Calu3 (cell line): ENCODE data around the gene RASL11B. TPM values are rescaled to one million over a fixed set of nuclear protein-coding genes. Genes with fewer than 3 reads are reported as not detected.

Experiments used
- BruUV-seq: library from RNA; stranded (reverse); fragments of 400-500 nt; replicated peaks from 2 replicates; lab custom pipeline; 2021; lab: Mats Ljungman, UMichigan
- CTCF ChIA-PET: fragments of 300-600 bp; sonication (Branson Sonifier 250); formaldehyde crosslinking; loops from one replicate; lab custom pipeline; 2022; ENCODE audit warnings: antibody characterized with exemption; lab: Charles Lee
- DNase-seq: peaks from one replicate; pipeline ENCODE4 v3.0.0; 2022
- H3K27ac Mint-ChIP-seq: one replicate; pipeline ENCODE4 v1.8.0; 2022; ENCODE audit warnings: mixed read lengths; ENCODE audit not compliant: unreplicated experiment
- H3K27me3 Mint-ChIP-seq: one replicate; pipeline ENCODE4 v1.8.0; 2022; ENCODE audit warnings: mixed read lengths; ENCODE audit not compliant: unreplicated experiment
- H3K36me3 Mint-ChIP-seq: one replicate; pipeline ENCODE4 v1.8.0; 2022; ENCODE audit warnings: mild to moderate bottlenecking, moderate library complexity, mixed read lengths; ENCODE audit not compliant: insufficient read depth, unreplicated experiment
- H3K4me1 Mint-ChIP-seq: one replicate; pipeline ENCODE4 v1.8.0; 2022; ENCODE audit warnings: mild to moderate bottlenecking, low read depth, mixed read lengths; ENCODE audit not compliant: unreplicated experiment
- H3K4me3 Mint-ChIP-seq: one replicate; pipeline ENCODE4 v1.8.0; 2022; ENCODE audit warnings: mild to moderate bottlenecking, low read depth, moderate library complexity, mixed read lengths; ENCODE audit not compliant: unreplicated experiment
- H3K9me3 Mint-ChIP-seq: one replicate; pipeline ENCODE4 v1.8.0; 2022; ENCODE audit warnings: low read depth, mixed read lengths; ENCODE audit not compliant: unreplicated experiment
- intact Hi-C: fragments of 100-400 bp; cut with micrococcal nuclease; formaldehyde crosslinking; loops from one replicate; pipeline ENCODE4 v1.10.0; 2022; ENCODE audit not compliant: unreplicated experiment
- total RNA-seq: library from RNA; stranded (reverse); gene quantifications from 2 replicates; pipeline ENCODE4 v1.2.3, GENCODE V29; 2022
- TF ChIP-seq, protein P1 (sequence below): fragments of 200-600 bp; IDR thresholded peaks from one replicate; pipeline ENCODE4 v1.8.0; 2022; ENCODE audit warnings: antibody characterized with exemption; ENCODE audit not compliant: unreplicated experiment

Gene RASL11B
- total RNA-seq, 1 experiment from 2014 or later: 0.64 TPM

DNA sequence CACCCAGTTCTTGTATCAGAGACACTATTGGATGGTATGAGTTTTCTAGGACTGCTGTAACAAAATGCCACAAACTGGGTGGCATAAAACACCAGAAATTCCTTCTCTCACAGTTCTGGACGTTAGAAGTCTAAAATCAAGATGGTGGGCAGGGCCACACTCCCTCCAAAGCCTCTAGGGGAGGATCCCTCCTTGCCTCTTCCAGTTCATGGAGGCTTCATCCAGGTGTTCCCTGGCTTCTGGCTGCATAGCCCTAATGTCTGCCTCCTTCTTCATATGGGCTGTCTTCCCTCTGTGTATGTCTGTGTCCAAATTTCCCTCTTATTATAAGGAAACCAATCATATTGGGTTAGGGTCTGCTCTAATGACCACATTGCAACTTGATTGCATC, 38.4 kb upstream of the RASL11B start:
- intact Hi-C loops: no loop called here
- no TSS peak for BruUV-seq
- peaks cover 26% of the 10 kb centered on the region for H3K4me1 Mint-ChIP-seq
- DNase-seq: no peak
- peaks cover 2% of the 10 kb centered on the region for H3K9me3 Mint-ChIP-seq
- CTCF ChIA-PET: interaction anchor here (0.6 to 1.0 kb wide), 2 partner anchors 16 to 101 kb away, joined by 3 read pairs; no protein-coding TSS in a partner anchor
- no peaks in the 10 kb centered on the region for H3K36me3 Mint-ChIP-seq
- no peaks in the 10 kb centered on the region for H3K27me3 Mint-ChIP-seq
- no peak overlapping the region for H3K4me3 Mint-ChIP-seq
- no peak overlapping the region for H3K27ac Mint-ChIP-seq
- TF ChIP-seq, protein P1, sequence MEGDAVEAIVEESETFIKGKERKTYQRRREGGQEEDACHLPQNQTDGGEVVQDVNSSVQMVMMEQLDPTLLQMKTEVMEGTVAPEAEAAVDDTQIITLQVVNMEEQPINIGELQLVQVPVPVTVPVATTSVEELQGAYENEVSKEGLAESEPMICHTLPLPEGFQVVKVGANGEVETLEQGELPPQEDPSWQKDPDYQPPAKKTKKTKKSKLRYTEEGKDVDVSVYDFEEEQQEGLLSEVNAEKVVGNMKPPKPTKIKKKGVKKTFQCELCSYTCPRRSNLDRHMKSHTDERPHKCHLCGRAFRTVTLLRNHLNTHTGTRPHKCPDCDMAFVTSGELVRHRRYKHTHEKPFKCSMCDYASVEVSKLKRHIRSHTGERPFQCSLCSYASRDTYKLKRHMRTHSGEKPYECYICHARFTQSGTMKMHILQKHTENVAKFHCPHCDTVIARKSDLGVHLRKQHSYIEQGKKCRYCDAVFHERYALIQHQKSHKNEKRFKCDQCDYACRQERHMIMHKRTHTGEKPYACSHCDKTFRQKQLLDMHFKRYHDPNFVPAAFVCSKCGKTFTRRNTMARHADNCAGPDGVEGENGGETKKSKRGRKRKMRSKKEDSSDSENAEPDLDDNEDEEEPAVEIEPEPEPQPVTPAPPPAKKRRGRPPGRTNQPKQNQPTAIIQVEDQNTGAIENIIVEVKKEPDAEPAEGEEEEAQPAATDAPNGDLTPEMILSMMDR: no peak

DNA sequence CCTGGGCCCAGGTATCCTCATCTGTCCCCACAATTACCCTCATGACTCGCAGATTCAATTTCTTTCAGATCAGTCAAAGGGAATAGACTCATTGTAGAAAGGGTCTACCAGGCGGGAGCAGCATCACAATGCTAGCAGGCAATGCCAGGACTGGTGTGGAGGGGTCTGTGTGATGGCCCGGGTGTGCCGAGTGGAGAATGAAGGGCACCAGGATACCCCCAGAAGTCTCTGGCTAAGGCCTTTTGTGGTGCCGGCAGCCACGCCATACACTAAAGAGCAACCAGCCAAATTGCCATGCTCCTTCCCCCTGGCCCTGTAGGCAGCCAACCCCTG, 37.9 kb upstream of the RASL11B start:
- H3K27me3 Mint-ChIP-seq: no peaks in the 10 kb centered on the region
- CTCF ChIA-PET: no interaction called here

DNA sequence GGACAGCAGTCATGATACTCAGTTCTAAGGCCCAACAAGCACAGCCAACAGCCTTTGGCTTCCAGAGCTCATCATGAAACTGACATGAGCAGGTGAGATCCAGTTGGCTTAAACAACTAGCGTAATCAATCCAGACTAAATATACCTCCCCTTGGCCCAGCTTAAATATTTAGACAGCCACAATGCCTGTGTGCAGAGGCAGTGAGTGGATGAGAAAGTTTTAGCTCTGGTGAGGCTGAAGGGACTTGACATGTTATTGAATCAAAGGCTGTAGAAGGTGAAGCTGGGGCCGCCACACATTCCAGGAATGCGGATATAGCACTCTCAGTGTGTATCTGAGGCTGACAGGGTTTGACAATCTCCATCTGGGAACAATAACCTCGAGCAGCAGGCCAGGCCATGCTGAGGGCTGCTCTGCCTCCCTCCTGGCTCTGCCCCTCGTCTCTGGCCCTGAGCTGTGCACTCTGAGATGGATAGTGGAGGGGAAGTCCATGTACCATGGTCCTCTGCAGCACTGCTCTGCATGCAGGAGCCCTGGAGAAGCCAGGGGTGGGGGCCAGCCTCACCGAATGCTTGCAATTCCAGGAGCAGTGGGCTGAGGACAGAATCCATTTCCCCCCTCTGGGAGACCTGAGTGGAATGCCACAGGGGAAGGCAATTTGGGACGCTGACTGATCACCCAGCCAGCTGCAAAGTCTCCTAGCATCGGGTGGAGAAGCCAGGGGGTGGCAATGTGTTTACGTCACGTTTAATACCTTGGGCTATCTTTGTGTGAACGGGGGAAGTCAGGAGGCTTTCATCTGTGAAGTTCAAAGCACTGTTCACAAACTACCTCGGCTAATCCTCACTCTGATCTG, 37.3 kb upstream of the RASL11B start:
- TF ChIP-seq, protein P1: no peak
- intact Hi-C loops: no loop called here
- peak; percentile 22 for DNase-seq
- Mint-ChIP-seq H3K27me3 (no peaks in the 10 kb centered on the region), H3K36me3 (no peaks in the 10 kb centered on the region), H3K27ac (no peak overlapping the region), H3K4me3 (no peak overlapping the region), H3K9me3 (peaks cover 2% of the 10 kb centered on the region), H3K4me1 (peaks cover 26% of the 10 kb centered on the region)
- CTCF ChIA-PET: no interaction called here
- BruUV-seq: no TSS peak

More for the DNA sequence above, 37.9 kb upstream of the RASL11B start:
- no peak for DNase-seq
- peaks cover 2% of the 10 kb centered on the region for H3K9me3 Mint-ChIP-seq
- BruUV-seq: no TSS peak
- TF ChIP-seq, protein P1: no peak
- intact Hi-C loops: no loop called here
- H3K4me1 Mint-ChIP-seq: peaks cover 26% of the 10 kb centered on the region
- H3K4me3 Mint-ChIP-seq: no peak overlapping the region
- no peaks in the 10 kb centered on the region for H3K36me3 Mint-ChIP-seq
- no peak overlapping the region for H3K27ac Mint-ChIP-seq

DNA sequence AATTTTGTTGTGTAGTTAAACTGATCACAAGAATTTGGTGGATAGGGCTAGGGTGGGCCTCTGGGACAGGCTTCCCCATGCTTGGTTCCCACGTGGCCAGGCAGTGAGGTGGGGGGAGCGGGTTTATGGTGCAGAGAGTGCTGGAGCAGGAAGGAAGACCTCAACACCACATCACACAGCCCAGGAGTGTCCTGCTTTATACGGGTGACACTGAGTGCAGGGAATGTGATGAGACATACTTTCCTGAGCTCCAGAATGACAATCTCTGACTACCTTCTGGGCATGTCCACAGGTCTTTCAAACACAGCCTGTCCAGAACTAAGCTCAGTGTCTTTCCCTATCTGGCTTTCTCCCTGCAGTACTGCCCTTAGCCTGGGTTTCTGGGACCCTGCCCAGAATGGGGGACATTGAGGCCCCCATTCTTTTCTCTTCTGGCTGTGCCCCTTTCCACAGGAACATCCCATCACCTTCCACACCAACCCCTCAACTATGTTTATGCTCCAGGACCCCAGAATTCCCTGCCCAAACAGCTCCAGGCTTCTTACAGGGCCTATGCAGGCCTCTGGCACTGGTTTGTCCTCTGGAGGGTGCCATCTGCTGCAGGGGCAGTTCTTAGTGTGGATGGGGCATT, 36.5 kb upstream of the RASL11B start:
- CTCF ChIA-PET: no interaction called here
- no peak overlapping the region for H3K27ac Mint-ChIP-seq
- H3K9me3 Mint-ChIP-seq: peaks cover 2% of the 10 kb centered on the region
- H3K4me1 Mint-ChIP-seq: peaks cover 26% of the 10 kb centered on the region
- H3K27me3 Mint-ChIP-seq: no peaks in the 10 kb centered on the region
- TF ChIP-seq, protein P1: no peak
- intact Hi-C loops: no loop called here
- H3K36me3 Mint-ChIP-seq: no peaks in the 10 kb centered on the region
- H3K4me3 Mint-ChIP-seq: no peak overlapping the region
- no TSS peak for BruUV-seq
- no peak for DNase-seq
